T-cell (primary cell): ENCODE data around the gene ETS2. TPM values are rescaled to one million over a fixed set of nuclear protein-coding genes. Genes with fewer than 3 reads are reported as not detected.

Experiments used
- ATAC-seq, 4 experiments: fragments of 200-7000 bp in 3 of 4; fragments of 150-1000 bp in 1 of 4; cut with Tn5 transposase; replicated peaks in 1 of 4; 1 replicate in 3 of 4; 2 replicates in 1 of 4; pipeline ENCODE4 v1.10.0; 2021; ENCODE audit warnings: moderate library complexity in 3 of 4, mild to moderate bottlenecking in 2 of 4, moderate number of reproducible peaks in 1 of 4
- CTCF ChIA-PET, 2 donors: fragments of 300-600 bp; sonication (Branson Sonifier 250); formaldehyde crosslinking; loops; one replicate each; lab custom pipeline; 2022; ENCODE audit warnings: antibody characterized with exemption in 2 of 2; lab: Charles Lee
- POLR2A ChIA-PET, 2 donors: fragments of 300-600 bp; sonication (Branson Sonifier 250); formaldehyde crosslinking; loops; one replicate each; lab custom pipeline; 2022; ENCODE audit warnings: antibody characterized with exemption in 2 of 2; lab: Charles Lee
- DNase-seq, 35 experiments: peaks; one replicate each; pipeline versions ENCODE4 v3.0.0 to v3.0.0-alpha.2; 2013 to 2023
- H3K27ac ChIP-seq: one replicate; pipeline ENCODE4 v1.5.1; 2013; ENCODE audit warnings: low read length
- H3K27me3 ChIP-seq, 2 experiments: replicated peaks in 1 of 2; 1 replicate in 1 of 2; 2 replicates in 1 of 2; pipeline versions ENCODE4 v1.6.1 to v1.7.0; 2013; ENCODE audit warnings: low read length in 1 of 2, mixed read lengths in 1 of 2; ENCODE audit not compliant: control insufficient read depth in 2 of 2, insufficient read depth in 2 of 2; ENCODE audit errors: extremely low read depth in 1 of 2
- H3K36me3 ChIP-seq, 2 donors: 1 replicate in 1 of 2; 2 replicates in 1 of 2; pipeline versions ENCODE4 v1.6.1 to v1.7.0; 2013; ENCODE audit warnings: low read length in 1 of 2; ENCODE audit not compliant: control insufficient read depth in 2 of 2, insufficient read depth in 1 of 2; ENCODE audit errors: extremely low read depth in 1 of 2
- H3K4me1 ChIP-seq, 2 experiments: 1 replicate in 1 of 2; 2 replicates in 1 of 2; pipeline versions ENCODE4 v1.6.1 to v1.7.0; 2013; ENCODE audit warnings: low read length in 2 of 2, mixed read lengths in 1 of 2; ENCODE audit not compliant: insufficient read depth in 2 of 2, control insufficient read depth in 1 of 2; ENCODE audit errors: extremely low read depth in 1 of 2
- H3K4me3 ChIP-seq, 2 donors: 1 replicate in 1 of 2; 2 replicates in 1 of 2; pipeline versions ENCODE4 v1.5.1 to v1.7.0; 2013; ENCODE audit warnings: mild to moderate bottlenecking in 2 of 2, low read length in 1 of 2, moderate library complexity in 1 of 2; ENCODE audit not compliant: control insufficient read depth in 1 of 2; ENCODE audit errors: extremely low read depth in 1 of 2
- H3K9me3 ChIP-seq: 2 replicates; pipeline ENCODE4 v1.7.0; 2013
- H3K27ac Mint-ChIP-seq, 2 donors: one replicate each; pipeline ENCODE4 v1.8.0; 2020 to 2021; ENCODE audit warnings: mild to moderate bottlenecking in 2 of 2, mixed read lengths in 2 of 2
- H3K27me3 Mint-ChIP-seq, 2 donors: one replicate each; pipeline ENCODE4 v1.8.0; 2021 to 2022; ENCODE audit warnings: mixed read lengths in 2 of 2
- H3K36me3 Mint-ChIP-seq: one replicate; pipeline ENCODE4 v1.8.0; 2021; ENCODE audit warnings: mixed read lengths
- H3K4me1 Mint-ChIP-seq, 3 donors: one replicate each; pipeline ENCODE4 v1.8.0; 2020 to 2022; ENCODE audit warnings: mixed read lengths in 3 of 3, mild to moderate bottlenecking in 1 of 3
- H3K4me3 Mint-ChIP-seq, 3 donors: one replicate each; pipeline ENCODE4 v1.8.0; 2020 to 2022; ENCODE audit warnings: mild to moderate bottlenecking in 3 of 3, mixed read lengths in 3 of 3, moderate library complexity in 3 of 3
- H3K9me3 Mint-ChIP-seq, 3 donors: one replicate each; pipeline ENCODE4 v1.8.0; 2020 to 2022; ENCODE audit warnings: mixed read lengths in 3 of 3
- WGBS: methylation state at CpG from one replicate; pipeline ENCODE4 v1.1.5; 2013; ENCODE audit warnings: missing lambda C conversion rate; ENCODE audit not compliant: insufficient coverage; 5-methylcytosine and 5-hydroxymethylcytosine counted together
- total RNA-seq, 35 experiments: library from RNA in 6 of 35; stranded (reverse) in 6 of 35; fragments of 120-200 nt in 1 of 35; gene quantifications; one replicate each; pipeline versions ENCODE4 v1.2.1 to v1.2.4 and lab custom pipeline; 2013 to 2026

The ETS2 gene
- total RNA-seq, 5 donors from 2014 or later (not counting 1 experiment from before 2014, with no cell fraction given): 12.3 to 17.3 (median 16.5) TPM

GRCh38 chr21:38761531-38761930 lies 44.2 kb upstream of the ETS2 start:
- Histone ChIP-seq H3K27ac (no peak overlapping the region), H3K27me3 (no peaks in the 10 kb centered on the region), H3K9me3 (no peaks in the 10 kb centered on the region), H3K4me3 (no peak overlapping the region), H3K4me1 (peaks cover 0 to 5% of the 10 kb centered on the region in 2 experiments), H3K36me3 (no peaks in the 10 kb centered on the region)
- POLR2A ChIA-PET: no interaction called here
- H3K27ac Mint-ChIP-seq: no peak overlapping the region
- no peak for ATAC-seq
- 100% methylated on average over 1 of the region's 4 CpGs for WGBS
- H3K27me3 Mint-ChIP-seq: no peaks in the 10 kb centered on the region
- H3K9me3 Mint-ChIP-seq: peaks cover 0 to 4% (median 0%) of the 10 kb centered on the region in 3 donors
- no peak overlapping the region for H3K4me3 Mint-ChIP-seq
- no peaks in the 10 kb centered on the region for H3K36me3 Mint-ChIP-seq
- DNase-seq: no peak
- CTCF ChIA-PET: no interaction called here
- peaks cover 8 to 14% (median 9%) of the 10 kb centered on the region in 3 donors for H3K4me1 Mint-ChIP-seq

- Histone ChIP-seq H3K36me3 (no peaks in the 10 kb centered on the region), H3K9me3 (no peaks in the 10 kb centered on the region), H3K4me1 (peaks cover 7 to 23% of the 10 kb centered on the region in 2 experiments), H3K27me3 (no peaks in the 10 kb centered on the region), H3K4me3 (no peak overlapping the region), H3K27ac (no peak overlapping the region)
- ChIA-PET CTCF (no interaction called here), POLR2A (no interaction called here)
- H3K4me1 Mint-ChIP-seq: peaks cover 35 to 44% (median 38%) of the 10 kb centered on the region in 3 donors
- peaks cover 0 to 4% (median 0%) of the 10 kb centered on the region in 3 donors for H3K9me3 Mint-ChIP-seq
- H3K27ac Mint-ChIP-seq: peak overlapping the region in 1 of 2 donors; percentile 99
- 88% methylated on average over 6 of the region's 6 CpGs for WGBS
- ATAC-seq (no peak), DNase-seq (no peak)
- H3K27me3 Mint-ChIP-seq: no peaks in the 10 kb centered on the region
- no peaks in the 10 kb centered on the region for H3K36me3 Mint-ChIP-seq
- peak overlapping the region in 2 of 3 donors; percentile 4 to 36 for H3K4me3 Mint-ChIP-seq
Observed at GRCh38 chr21:38765056-38765455, 40.7 kb upstream of the ETS2 start.

GRCh38 chr21:38766987-38767722 lies 38.6 kb upstream of the ETS2 start:
- Histone ChIP-seq H3K9me3 (no peaks in the 10 kb centered on the region), H3K36me3 (no peaks in the 10 kb centered on the region), H3K27me3 (no peaks in the 10 kb centered on the region), H3K4me1 (peaks cover 7 to 23% of the 10 kb centered on the region in 2 experiments), H3K4me3 (peak overlapping the region; percentile 54 to 61), H3K27ac (peak overlapping the region; percentile 88)
- peak overlapping the region; percentile 78 to 90 (median 83) for H3K4me3 Mint-ChIP-seq
- peaks cover 0 to 4% (median 0%) of the 10 kb centered on the region in 3 donors for H3K9me3 Mint-ChIP-seq
- ChIA-PET CTCF (no interaction called here), POLR2A (no interaction called here)
- H3K36me3 Mint-ChIP-seq: no peaks in the 10 kb centered on the region
- 0% methylated on average over 3 of the region's 13 CpGs for WGBS
- H3K4me1 Mint-ChIP-seq: peaks cover 35 to 41% (median 38%) of the 10 kb centered on the region in 3 donors
- peak; percentile 17 to 82 (median 47) for DNase-seq
- H3K27me3 Mint-ChIP-seq: no peaks in the 10 kb centered on the region
- peak overlapping the region; percentile 97 to 99 for H3K27ac Mint-ChIP-seq
- ATAC-seq: peak; percentile 91 to 94 (median 92)

DNA sequence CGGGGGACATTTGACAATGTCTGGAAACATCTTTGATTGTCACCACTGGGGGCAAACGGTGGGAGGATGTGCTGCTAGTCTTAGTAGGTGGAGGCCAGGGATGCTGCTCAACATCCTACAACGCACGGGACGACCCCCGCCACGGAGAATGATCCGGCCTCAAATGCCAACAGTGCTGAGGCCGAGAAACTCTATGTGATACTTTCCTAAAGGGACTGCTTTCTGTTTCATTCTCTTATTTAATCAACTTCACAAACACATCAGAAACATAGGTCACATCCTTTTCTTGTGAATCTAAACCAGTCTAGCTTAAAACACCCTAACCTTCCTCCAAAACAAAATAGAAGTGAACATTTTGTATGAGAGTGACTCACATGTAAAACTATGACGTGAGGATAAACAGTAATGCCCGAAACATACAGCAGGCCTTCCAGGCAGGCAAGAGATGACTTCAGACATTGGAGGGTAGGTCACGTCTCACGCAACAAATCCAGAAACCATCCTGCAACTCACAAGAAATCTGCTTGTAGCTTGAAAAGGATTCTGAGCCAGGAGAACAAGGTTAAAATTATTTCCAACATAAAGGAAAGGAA lies 37.2 kb upstream of the ETS2 start:
- Mint-ChIP-seq H3K27me3 (peaks cover 0 to 2% of the 10 kb centered on the region in 2 donors), H3K36me3 (no peaks in the 10 kb centered on the region), H3K4me3 (peak overlapping the region; percentile 78 to 90 (median 83)), H3K4me1 (peaks cover 38 to 43% (median 43%) of the 10 kb centered on the region in 3 donors), H3K9me3 (peaks cover 0 to 4% (median 0%) of the 10 kb centered on the region in 3 donors), H3K27ac (peak overlapping the region; percentile 97 to 99)
- H3K27me3 ChIP-seq: peaks cover 0 to 4% of the 10 kb centered on the region in 2 experiments
- WGBS: 15% methylated on average over 8 of the region's 13 CpGs
- ChIA-PET CTCF (interaction anchor here (0.7 to 1.0 kb wide), 4 partner anchors 9 to 39 kb away, joined by 3 read pairs; no protein-coding TSS in a partner anchor), POLR2A (interaction anchor here (0.5 to 0.7 kb wide), 3 partner anchors 42 to 254 kb away, joined by 3 read pairs; no protein-coding TSS in a partner anchor)
- ATAC-seq: peak in 3 of 4 experiments; percentile 14 to 43 (median 25)
- peak in 20 of 35 experiments; percentile 3 to 45 (median 12) for DNase-seq
- no peaks in the 10 kb centered on the region for H3K9me3 ChIP-seq
- H3K4me3 ChIP-seq: no peak overlapping the region
- H3K27ac ChIP-seq: peak overlapping the region; percentile 88
- H3K4me1 ChIP-seq: peaks cover 7 to 23% of the 10 kb centered on the region in 2 experiments
- H3K36me3 ChIP-seq: no peaks in the 10 kb centered on the region

GRCh38 chr21:38769191-38769780 lies 36.4 kb upstream of the ETS2 start:
- peak overlapping the region; percentile 97 to 99 for H3K27ac Mint-ChIP-seq
- Histone ChIP-seq H3K9me3 (no peaks in the 10 kb centered on the region), H3K27me3 (peaks cover 0 to 9% of the 10 kb centered on the region in 2 experiments), H3K36me3 (no peaks in the 10 kb centered on the region), H3K4me1 (peaks cover 7 to 23% of the 10 kb centered on the region in 2 experiments), H3K4me3 (no peak overlapping the region), H3K27ac (peak overlapping the region; percentile 88)
- ATAC-seq (no peak), DNase-seq (no peak)
- 75% methylated on average over 6 of the region's 9 CpGs for WGBS
- H3K4me3 Mint-ChIP-seq: peak overlapping the region in 2 of 3 donors; percentile 78 to 90
- H3K9me3 Mint-ChIP-seq: peaks cover 0 to 4% (median 0%) of the 10 kb centered on the region in 3 donors
- ChIA-PET POLR2A (interaction anchor here in 1 of 2 donors (0.5 kb wide), 1 partner anchor 112 kb away, joined by 3 read pairs; no protein-coding TSS in a partner anchor), CTCF (interaction anchor here (0.9 to 1.0 kb wide), 2 partner anchors 8 to 38 kb away, joined by 3 read pairs; no protein-coding TSS in a partner anchor)
- no peaks in the 10 kb centered on the region for H3K36me3 Mint-ChIP-seq
- H3K27me3 Mint-ChIP-seq: peaks cover 0 to 2% of the 10 kb centered on the region in 2 donors
- H3K4me1 Mint-ChIP-seq: peaks cover 38 to 43% (median 43%) of the 10 kb centered on the region in 3 donors

DNA sequence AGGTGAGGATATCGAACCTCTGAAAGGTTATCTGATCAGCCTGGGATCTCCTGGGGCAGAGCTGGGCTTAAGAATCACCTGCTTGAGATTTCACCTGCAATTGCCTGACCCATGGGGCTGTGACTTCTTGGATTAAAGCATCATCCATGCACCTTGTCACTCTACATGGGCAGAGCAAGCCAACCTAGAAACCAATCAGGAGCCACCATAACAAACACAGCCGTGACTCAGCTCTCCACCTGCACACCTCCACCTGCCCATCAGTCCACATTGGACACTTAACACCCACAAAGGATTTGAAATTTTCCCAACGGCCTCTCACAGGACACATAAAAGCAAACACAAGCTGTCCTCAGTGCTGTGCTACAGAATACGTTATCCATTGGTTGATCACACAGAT lies 35.1 kb upstream of the ETS2 start:
- H3K27ac Mint-ChIP-seq: no peak overlapping the region
- POLR2A ChIA-PET: no interaction called here
- no peak overlapping the region for H3K4me3 Mint-ChIP-seq
- ATAC-seq (no peak), DNase-seq (no peak)
- Histone ChIP-seq H3K27ac (no peak overlapping the region), H3K27me3 (peaks cover 0 to 13% of the 10 kb centered on the region in 2 experiments), H3K36me3 (no peaks in the 10 kb centered on the region), H3K4me1 (peaks cover 7 to 23% of the 10 kb centered on the region in 2 experiments), H3K9me3 (no peaks in the 10 kb centered on the region), H3K4me3 (no peak overlapping the region)
- peaks cover 0 to 2% of the 10 kb centered on the region in 2 donors for H3K27me3 Mint-ChIP-seq
- no peaks in the 10 kb centered on the region for H3K36me3 Mint-ChIP-seq
- CTCF ChIA-PET: interaction anchor here in 1 of 2 donors (0.6 kb wide), 1 partner anchor 184 kb away, joined by 3 read pairs; no protein-coding TSS in a partner anchor
- peaks cover 36 to 41% (median 41%) of the 10 kb centered on the region in 3 donors for H3K4me1 Mint-ChIP-seq
- H3K9me3 Mint-ChIP-seq: peaks cover 0 to 4% (median 0%) of the 10 kb centered on the region in 3 donors
- 97% methylated on average over 3 of the region's 4 CpGs for WGBS
